ENCODE results near the gene MAP3K12.
A peak's percentile ranks its signal among the peaks of the same experiment; 100 is the strongest.

- TF ChIP-seq CTCF (IDR thresholded peaks at IDR 0.05; ENCODE audit: insufficient read depth, low read depth, low read length) (peak; percentile 90), EZH2 (IDR thresholded peaks at IDR 0.05; ENCODE audit: insufficient read depth, low read length) (no peak)
These were observed 9.4 kb upstream of the MAP3K12 start for GRCh38 chr12:53508534-53509170.
